HG02763 (cell line): ENCODE results near the gene ZFP92.
"Not testable (repeated sequence)": the region's sequence is repeated elsewhere in the genome, so short reads cannot be mapped to it uniquely, and the experiment has no call there.

Source experiments
- ATAC-seq: cut with Tn5 transposase; IDR thresholded peaks from one replicate; pipeline ENCODE4 v1.9.1; 2021; ENCODE audit warnings: mild to moderate bottlenecking, moderate library complexity; ENCODE audit not compliant: unreplicated experiment

The ZFP92 gene

GRCh38 chrX:153386097-153386496 lies 25.2 kb upstream of the ZFP92 start:
- no peak for ATAC-seq

DNA sequence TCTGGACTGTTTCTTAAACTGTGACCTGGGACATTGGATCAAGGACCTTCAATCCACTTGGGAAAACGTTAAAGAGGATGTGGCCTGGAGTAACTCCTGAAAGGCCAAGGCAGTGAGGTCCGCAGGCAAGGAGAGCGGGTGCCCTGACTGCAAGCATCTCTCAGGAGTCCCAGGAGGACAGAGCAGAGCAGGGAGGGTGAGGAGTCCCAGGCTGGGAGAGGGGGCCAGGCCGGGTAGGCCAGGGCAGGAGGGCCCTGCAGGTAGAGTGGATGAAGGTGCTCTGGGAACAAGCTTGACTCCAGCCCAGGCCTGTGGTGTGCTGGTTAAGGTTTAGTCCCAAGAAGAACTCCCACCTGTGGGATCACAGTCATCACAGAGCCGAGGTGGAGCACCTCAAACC lies 23.9 kb upstream of the ZFP92 start:
- no peak for ATAC-seq

DNA sequence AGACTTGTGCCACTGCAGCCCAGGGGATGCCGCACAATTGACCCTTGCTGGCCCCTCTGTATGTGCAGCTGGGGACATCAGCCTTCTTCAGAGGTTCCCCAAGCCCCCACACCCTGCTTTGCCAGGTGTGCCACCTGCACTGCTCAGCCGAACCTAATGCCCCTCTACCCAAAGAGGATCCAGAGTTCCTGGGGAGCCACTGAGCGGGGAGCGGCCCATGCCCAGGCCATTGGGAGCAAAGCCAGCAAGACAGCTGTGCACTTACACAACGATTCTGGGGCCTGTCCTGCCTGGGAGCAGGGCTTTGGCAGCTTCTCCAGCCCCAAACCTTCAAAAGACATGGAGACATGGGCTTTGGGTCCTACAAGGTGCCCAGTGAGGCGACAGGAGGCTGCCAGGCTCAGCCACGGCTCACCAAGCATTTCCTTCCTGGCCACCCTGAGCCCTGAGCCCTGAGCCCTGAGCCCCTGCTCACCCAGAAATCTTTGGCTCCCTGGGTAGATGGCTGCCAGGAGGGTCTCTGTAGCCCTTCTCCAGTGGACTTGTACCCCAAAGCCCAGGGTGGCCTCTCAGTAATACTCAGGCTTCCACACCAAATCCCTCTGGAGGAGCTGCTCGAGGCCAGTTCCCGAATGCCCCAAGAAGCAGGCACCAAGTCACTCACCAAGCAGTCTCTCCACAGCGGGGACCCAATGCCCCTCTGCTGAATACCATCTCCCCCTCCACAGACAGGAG lies 23.1 kb upstream of the ZFP92 start:
- ATAC-seq: no peak

GRCh38 chrX:153388722-153389459 lies 22.4 kb upstream of the ZFP92 start:
- ATAC-seq: no peak

DNA sequence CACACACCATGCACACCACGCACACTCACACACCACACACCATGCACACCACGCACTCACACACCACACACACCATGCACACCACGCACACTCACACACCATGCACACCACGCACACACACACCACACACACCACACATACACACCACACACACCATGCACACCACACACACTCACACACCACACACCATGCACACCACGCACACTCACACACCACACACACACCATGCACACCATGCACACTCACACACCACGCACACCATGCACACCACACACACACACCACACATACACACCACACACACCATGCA lies 21.9 kb upstream of the ZFP92 start:
- ATAC-seq: not testable (repeated sequence)

- ATAC-seq: no peak
These were observed 18.5 kb upstream of the ZFP92 start for GRCh38 chrX:153392642-153393321.

DNA sequence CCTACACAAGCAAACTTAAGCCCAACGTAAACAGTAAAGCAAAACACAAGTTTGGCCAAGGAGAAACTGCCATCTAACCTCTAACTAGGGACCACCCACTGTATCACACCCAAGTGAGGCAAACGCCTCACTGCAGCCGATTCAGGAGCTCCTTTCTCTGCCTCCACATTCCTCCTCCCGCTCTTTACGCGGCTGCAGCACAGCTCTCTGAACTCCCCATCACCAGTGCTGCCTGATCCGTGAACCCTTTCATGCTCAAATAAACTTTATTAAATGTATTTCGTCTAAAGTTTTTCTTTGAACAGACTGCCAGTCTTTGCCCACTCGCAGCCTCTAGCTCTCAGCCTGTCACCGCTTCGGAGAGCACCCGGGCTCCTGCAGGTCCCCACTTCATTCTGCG lies 16.7 kb upstream of the ZFP92 start:
- no peak for ATAC-seq

DNA sequence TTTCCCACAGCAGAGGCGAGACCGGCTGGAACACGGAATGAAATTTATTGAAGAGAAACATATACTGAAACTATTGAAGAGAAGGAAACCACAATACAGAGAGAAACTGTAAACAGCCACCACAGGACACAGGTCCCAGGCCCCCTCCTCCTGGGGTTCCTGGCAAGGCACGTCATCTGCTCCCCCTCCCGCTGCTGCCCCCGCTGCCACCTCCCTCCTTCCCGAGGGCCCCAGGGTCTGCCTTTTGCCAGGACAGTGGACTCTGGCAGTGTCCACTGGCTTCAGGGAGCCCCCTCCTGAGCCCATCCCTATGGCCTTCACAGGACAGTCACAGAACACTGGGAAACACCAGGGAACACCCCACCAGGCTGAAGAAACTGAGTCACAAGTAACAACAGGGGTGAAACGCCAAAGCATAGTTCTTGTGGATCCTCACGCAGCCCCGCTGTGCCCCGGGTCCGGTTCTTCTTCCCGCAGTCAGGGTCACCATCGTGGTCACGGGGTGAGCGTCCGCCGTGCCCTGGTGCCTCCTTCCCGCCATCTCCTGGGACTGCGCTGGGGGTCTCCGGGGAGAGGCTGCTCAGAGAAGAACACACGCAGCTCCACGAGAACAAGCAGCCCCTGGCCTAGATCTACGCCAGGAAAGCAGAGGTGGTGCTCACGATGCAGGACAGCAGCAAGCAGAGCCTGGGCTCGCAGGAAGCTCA lies 15.5 kb upstream of the ZFP92 start:
- ATAC-seq: no peak

DNA sequence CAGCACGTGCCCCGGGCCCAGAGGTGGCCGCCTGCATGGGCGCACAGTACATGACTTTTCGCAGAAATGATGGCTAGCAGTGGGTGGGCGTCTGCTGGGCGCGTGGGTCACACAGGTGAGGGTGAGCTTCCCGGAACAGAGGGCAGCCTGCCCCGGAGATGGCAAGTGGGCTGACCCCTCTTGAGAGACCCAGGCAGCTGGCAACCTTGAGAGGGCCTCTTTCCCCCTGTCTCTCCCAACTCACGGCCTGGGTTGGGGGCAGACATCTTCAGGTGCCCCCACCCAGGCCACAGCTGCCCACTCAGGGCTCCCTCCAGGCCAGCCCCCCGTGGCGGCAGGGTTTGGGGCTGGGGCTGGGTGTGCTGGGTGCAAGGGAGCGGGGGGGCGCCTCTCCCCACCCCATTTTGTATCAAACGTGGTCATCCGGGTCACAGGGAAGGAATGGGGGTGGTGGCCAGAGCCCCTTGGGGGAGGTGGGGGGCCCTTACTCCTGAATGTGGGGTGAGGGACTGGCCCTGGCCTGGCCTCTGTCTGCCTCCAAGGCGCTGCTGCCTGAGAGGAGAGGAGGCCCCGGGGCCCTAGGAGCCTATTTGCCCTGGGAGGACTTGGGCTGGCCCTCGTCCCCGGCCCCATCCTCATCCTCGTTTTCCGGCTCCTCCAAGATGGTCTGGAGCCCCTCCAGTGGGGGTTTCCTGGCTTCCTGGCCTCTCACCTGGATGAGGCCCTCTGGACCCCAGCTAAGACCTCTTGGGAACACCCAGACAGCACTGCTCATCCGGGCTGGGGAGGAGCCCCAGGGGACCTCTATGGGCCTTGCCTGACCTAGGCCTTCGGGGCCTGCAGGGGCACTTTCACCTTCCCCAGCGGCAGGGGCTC lies 14.7 kb upstream of the ZFP92 start:
- no peak for ATAC-seq

GRCh38 chrX:153397256-153397960 lies 13.9 kb upstream of the ZFP92 start:
- ATAC-seq: no peak

GRCh38 chrX:153398275-153398960 lies 12.9 kb upstream of the ZFP92 start:
- ATAC-seq: no peak

- no peak for ATAC-seq
These were observed 10.8 kb upstream of the ZFP92 start for GRCh38 chrX:153400146-153401132.

GRCh38 chrX:153401133-153401764 lies 10.0 kb upstream of the ZFP92 start, which contains the start of gene PNMA6E:
Gene PNMA6E (minus strand): TSS chrX:153401350. CDS start chrX:153398849, 2,501 bp downstream.
- no peak for ATAC-seq

DNA sequence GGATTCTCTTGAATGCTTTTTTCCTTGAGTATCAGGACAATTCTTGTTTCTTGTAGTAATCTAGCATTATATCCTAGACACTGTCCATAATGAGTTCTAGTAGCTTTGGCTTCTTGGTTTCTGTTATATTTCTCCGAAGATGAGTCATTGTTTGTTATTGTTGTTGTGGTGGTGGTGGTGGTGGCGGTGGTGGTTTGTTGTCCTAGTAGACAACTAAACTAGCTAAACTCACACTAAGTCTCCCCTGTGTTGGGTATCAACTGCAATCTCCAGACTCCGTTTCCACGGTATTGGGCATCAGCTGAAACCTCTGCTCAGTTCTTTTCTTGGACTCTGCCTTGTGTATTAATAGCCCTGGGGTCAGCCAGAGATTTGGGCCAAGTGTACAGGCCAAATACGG lies 6.9 kb upstream of the ZFP92 start:
- not testable (repeated sequence) for ATAC-seq

DNA sequence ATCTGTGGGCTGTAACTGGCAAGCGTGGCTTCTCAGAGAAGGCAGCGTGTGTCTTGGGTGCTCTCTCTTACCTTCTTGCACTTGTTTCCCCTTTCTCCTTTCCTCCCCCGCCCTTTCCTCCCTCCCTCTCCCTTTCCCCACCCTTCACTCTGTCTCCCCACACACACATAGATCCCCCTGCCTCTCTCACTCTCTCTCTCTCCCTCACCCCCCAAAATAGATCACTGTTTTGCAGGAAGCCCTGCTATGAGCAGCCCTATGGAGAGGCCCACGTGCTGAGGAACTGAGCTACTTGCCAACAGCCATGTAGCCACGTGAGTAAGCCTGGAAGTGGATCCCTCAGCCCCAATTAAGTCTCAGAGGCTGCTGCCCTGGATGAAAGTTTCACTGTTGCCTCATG lies 5.8 kb upstream of the ZFP92 start:
- no peak for ATAC-seq

GRCh38 chrX:153406011-153406410 lies 5.3 kb upstream of the ZFP92 start:
- ATAC-seq: no peak

- ATAC-seq: no peak
These were observed 4.4 kb upstream of the ZFP92 start for GRCh38 chrX:153406903-153407302.

DNA sequence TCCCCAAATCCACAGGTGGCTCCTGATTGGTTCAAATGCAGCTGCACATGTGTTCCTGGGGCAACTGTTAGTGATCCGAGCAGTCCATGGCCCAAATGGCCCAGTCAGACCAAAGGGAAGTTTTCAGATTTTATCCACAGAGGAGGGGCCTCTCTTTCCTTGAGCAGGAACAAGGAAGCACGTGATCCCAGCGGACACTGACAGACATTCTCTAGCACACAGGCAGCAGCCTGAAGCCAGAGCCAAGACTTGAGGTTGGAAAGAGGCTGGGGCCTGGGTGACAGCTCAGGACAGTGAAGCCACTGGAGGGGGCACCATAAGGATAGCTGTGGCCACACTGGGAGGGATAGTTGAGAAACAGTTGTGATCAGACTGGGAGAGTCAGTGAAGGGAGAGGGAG lies 3.5 kb upstream of the ZFP92 start:
- no peak for ATAC-seq
